Measurements from ENCODE around the gene MALT1. TPM values are rescaled to one million over a fixed set of nuclear protein-coding genes. Genes with fewer than 3 reads are reported as not detected.

Gene MALT1
- total RNA-seq, 8 experiments from 2014 or later, result 10.0 to 15.5 (median 13.7) TPM

- Histone ChIP-seq H3K4me1 (replicated peaks in 1 of 2) (no peaks in the 10 kb centered on the region), H3K27ac (no peak overlapping the region), H3K4me3 (no peak overlapping the region)
- in situ Hi-C loops (cut with MboI; ENCODE audit: low pct_unique_long_range_greater_than_20kb in 2 of 9, low sequenced_read_pairs in 9 of 9, unreplicated experiment in 9 of 9), result no loop called here
- 67 to 100% (median 90%) methylated on average over 1 to 4 of the region's 4 CpGs for WGBS, 10 experiments
- no peak for ATAC-seq (replicated peaks in 6 of 8)
Measured at GRCh38 chr18:58659691-58660090, 11.6 kb upstream of the MALT1 start.

GRCh38 chr18:58660915-58661314 lies 10.3 kb upstream of the MALT1 start:
- Histone ChIP-seq H3K4me3 (no peak overlapping the region), H3K4me1 (replicated peaks in 1 of 2) (no peaks in the 10 kb centered on the region), H3K27ac (no peak overlapping the region)
- no peak for ATAC-seq (replicated peaks in 6 of 8)
- in situ Hi-C loops (cut with MboI; ENCODE audit: low pct_unique_long_range_greater_than_20kb in 2 of 9, low sequenced_read_pairs in 9 of 9, unreplicated experiment in 9 of 9), result no loop called here
- WGBS, 10 experiments, result 75 to 99% (median 94%) methylated on average over 1 to 9 of the region's 9 CpGs; no CpG with 5 or more reads in 1 of the 10 experiments

GRCh38 chr18:58661423-58661822 lies 9.8 kb upstream of the MALT1 start:
- Histone ChIP-seq H3K27ac (no peak overlapping the region), H3K4me1 (replicated peaks in 1 of 2) (no peaks in the 10 kb centered on the region), H3K4me3 (no peak overlapping the region)
- WGBS, 10 experiments, result 57 to 100% (median 88%) methylated on average over 1 to 3 of the region's 3 CpGs; no CpG with 5 or more reads in 2 of the 10 experiments
- in situ Hi-C loops (cut with MboI; ENCODE audit: low pct_unique_long_range_greater_than_20kb in 2 of 9, low sequenced_read_pairs in 9 of 9, unreplicated experiment in 9 of 9), result no loop called here
- peak in 1 of 8 experiments; percentile 30 for ATAC-seq (replicated peaks in 6 of 8)

GRCh38 chr18:58662118-58662517 lies 9.1 kb upstream of the MALT1 start:
- peak in 2 of 8 experiments; percentile 34 to 56 for ATAC-seq (replicated peaks in 6 of 8)
- H3K4me1 ChIP-seq (replicated peaks in 1 of 2), result no peaks in the 10 kb centered on the region
- WGBS, 10 experiments, result 58 to 100% (median 88%) methylated on average over 1 to 4 of the region's 4 CpGs; no CpG with 5 or more reads in 2 of the 10 experiments
- no peak overlapping the region for H3K27ac ChIP-seq
- H3K4me3 ChIP-seq, result no peak overlapping the region
- in situ Hi-C loops (cut with MboI; ENCODE audit: low pct_unique_long_range_greater_than_20kb in 2 of 9, low sequenced_read_pairs in 9 of 9, unreplicated experiment in 9 of 9), result no loop called here

DNA sequence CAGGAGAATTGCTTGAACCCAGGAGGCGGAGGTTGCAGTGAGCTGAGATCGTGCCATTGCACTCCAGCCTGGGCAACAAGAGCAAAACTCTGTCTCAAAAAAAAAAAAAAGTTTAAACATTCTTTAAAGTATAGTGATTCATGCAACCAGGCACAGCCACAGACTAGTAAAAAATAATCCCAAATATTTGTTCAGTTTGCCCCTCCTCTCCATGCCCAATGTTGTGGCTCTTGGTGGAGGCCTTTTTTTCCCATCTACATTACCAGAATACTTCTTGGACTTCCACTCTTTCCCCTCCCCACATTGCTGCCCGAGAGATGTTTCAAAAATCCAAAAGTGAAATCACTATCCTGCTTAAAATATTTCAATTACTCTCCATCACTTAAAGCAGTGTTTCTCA lies 5.1 kb upstream of the MALT1 start:
- 14 to 100% (median 50%) methylated on average over 1 to 2 of the region's 3 CpGs; no CpG with 5 or more reads in 3 of the 10 experiments for WGBS, 10 experiments
- Histone ChIP-seq H3K4me1 (replicated peaks in 1 of 2) (no peaks in the 10 kb centered on the region), H3K4me3 (no peak overlapping the region), H3K27ac (no peak overlapping the region)
- in situ Hi-C loops (cut with MboI; ENCODE audit: low pct_unique_long_range_greater_than_20kb in 2 of 9, low sequenced_read_pairs in 9 of 9, unreplicated experiment in 9 of 9), result no loop called here
- ATAC-seq (replicated peaks in 6 of 8), result no peak

GRCh38 chr18:58668211-58668610 lies 3.1 kb upstream of the MALT1 start:
- ATAC-seq (replicated peaks in 6 of 8), result no peak
- Histone ChIP-seq H3K4me1 (replicated peaks in 1 of 2) (peaks cover 3 to 7% of the 10 kb centered on the region in 2 donors), H3K4me3 (no peak overlapping the region), H3K27ac (no peak overlapping the region)
- WGBS, 10 experiments, result 48 to 100% (median 70%) methylated on average over 1 to 2 of the region's 2 CpGs; no CpG with 5 or more reads in 1 of the 10 experiments
- in situ Hi-C loops (cut with MboI; ENCODE audit: low pct_unique_long_range_greater_than_20kb in 2 of 9, low sequenced_read_pairs in 9 of 9, unreplicated experiment in 9 of 9), result no loop called here

GRCh38 chr18:58668897-58669296 lies 2.4 kb upstream of the MALT1 start:
- ATAC-seq (replicated peaks in 6 of 8), result no peak
- in situ Hi-C loops (cut with MboI; ENCODE audit: low pct_unique_long_range_greater_than_20kb in 2 of 9, low sequenced_read_pairs in 9 of 9, unreplicated experiment in 9 of 9), result no loop called here
- peaks cover 3 to 7% of the 10 kb centered on the region in 2 donors for H3K4me1 ChIP-seq (replicated peaks in 1 of 2)
- no peak overlapping the region for H3K4me3 ChIP-seq
- no peak overlapping the region for H3K27ac ChIP-seq
- WGBS, 10 experiments, result 0 to 88% (median 63%) methylated on average over 1 to 3 of the region's 3 CpGs; no CpG with 5 or more reads in 1 of the 10 experiments

DNA sequence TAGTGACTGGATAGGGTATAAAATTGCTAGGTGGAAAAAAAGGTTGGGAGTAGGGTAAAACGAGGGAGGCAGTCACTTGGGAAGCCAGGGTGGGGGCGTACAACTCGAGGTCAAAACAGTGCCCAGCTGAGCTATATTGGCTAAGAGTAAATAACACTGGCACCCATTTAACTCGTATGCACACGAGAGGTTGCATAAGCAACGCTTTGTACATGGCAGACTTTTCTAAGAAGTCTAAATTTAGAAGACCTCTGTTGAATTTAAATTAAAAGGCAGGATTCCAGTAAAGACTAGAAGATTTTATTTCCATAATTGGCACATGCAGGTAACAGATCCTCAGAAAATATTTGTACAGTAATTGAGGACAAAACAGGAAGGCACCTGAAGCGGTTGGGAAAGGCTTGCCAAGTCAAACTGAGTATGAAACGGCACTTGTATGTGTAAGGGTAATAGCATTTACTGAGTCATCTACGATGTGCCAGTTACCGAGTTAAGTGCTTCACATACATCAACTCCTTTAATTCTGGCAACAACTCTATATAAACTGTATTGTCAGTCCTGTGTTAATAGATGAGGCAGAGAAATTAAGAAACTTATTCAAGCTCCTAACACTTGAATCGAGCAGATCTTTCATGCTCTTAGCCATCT lies 1.4 kb upstream of the MALT1 start:
- ATAC-seq (replicated peaks in 6 of 8), result no peak
- no peak overlapping the region for H3K27ac ChIP-seq
- WGBS, 10 experiments, result 50 to 97% (median 80%) methylated on average over 1 to 11 of the region's 11 CpGs
- in situ Hi-C loops (cut with MboI; ENCODE audit: low pct_unique_long_range_greater_than_20kb in 2 of 9, low sequenced_read_pairs in 9 of 9, unreplicated experiment in 9 of 9), result no loop called here
- H3K4me3 ChIP-seq, result no peak overlapping the region
- H3K4me1 ChIP-seq (replicated peaks in 1 of 2), result peaks cover 3 to 7% of the 10 kb centered on the region in 2 donors

GRCh38 chr18:58670404-58671110 lies 708 bp upstream of the MALT1 start:
- H3K4me3 ChIP-seq, result peak overlapping the region; percentile 55 to 89 (median 74)
- ATAC-seq (replicated peaks in 6 of 8), result no peak
- no peak overlapping the region for H3K27ac ChIP-seq
- peaks cover 3 to 7% of the 10 kb centered on the region in 2 donors for H3K4me1 ChIP-seq (replicated peaks in 1 of 2)
- in situ Hi-C loops (cut with MboI; ENCODE audit: low pct_unique_long_range_greater_than_20kb in 2 of 9, low sequenced_read_pairs in 9 of 9, unreplicated experiment in 9 of 9), result no loop called here
- WGBS, 10 experiments, result 18 to 75% (median 59%) methylated on average over 3 to 16 of the region's 27 CpGs; no CpG with 5 or more reads in 1 of the 10 experiments

DNA sequence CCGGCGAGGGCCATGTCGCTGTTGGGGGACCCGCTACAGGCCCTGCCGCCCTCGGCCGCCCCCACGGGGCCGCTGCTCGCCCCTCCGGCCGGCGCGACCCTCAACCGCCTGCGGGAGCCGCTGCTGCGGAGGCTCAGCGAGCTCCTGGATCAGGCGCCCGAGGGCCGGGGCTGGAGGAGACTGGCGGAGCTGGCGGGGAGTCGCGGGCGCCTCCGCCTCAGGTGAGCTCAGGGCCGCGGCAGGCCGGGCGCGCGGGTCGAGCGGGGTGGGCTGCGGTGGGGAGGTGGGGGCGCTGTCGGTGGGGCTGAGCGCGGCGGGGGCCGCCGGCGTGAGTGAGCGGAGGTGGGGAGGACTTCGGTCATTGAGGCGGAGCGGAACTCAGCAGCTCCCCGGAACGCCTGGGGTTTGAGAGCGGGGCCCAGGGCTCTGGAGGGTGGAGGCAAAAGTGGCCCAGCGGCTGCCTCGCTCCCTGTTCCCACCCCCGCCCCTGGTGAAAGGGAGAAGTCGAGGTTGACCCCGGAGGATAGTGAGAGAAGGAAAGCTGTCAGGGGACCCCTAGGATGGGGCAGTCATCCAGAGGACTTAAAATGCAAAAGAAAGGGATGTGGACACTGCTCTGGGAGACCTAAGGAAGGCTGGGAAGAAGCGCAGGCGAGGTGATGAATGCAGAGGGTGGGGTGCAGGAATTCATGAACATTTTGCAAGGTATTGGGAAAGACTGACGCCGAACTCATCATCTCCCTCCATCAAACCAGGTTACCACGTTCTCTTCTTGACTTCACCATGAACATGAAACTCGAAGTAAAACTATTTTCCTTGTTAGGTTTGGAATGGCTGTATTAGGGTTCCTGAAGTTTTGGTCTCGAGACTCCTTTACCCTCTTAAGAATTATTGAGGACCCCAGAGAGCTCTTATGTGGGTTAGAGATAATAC lies 633 bp downstream of the MALT1 start:
- Histone ChIP-seq H3K4me1 (replicated peaks in 1 of 2) (peaks cover 3 to 7% of the 10 kb centered on the region in 2 donors), H3K4me3 (peak overlapping the region; percentile 55 to 89 (median 74)), H3K27ac (peak overlapping the region; percentile 73 to 74)
- in situ Hi-C loops (cut with MboI; ENCODE audit: low pct_unique_long_range_greater_than_20kb in 2 of 9, low sequenced_read_pairs in 9 of 9, unreplicated experiment in 9 of 9), result no loop called here
- WGBS, 10 experiments, result 0 to 50% (median 10%) methylated on average over 1 to 8 of the region's 64 CpGs
- peak; percentile 59 to 77 (median 73) for ATAC-seq (replicated peaks in 6 of 8)

DNA sequence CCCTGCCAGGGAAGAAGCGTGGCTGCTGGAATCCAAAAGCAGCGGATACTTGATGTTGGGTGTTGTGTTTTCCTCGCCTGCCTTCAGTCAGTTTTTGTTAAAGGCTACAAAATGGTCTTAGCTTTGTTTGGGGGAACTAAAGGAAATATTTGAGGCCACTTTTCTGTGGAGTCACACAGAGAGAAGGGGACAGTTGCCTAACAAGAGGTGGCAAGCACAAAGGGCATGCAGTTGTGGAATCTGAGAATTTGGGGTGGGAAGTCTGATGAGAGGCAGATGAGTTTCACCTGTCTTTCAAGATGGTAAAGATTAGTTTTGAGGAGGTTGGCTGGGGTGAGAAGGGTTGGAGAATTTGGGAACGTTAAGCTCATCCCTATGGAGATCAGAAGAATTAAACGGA lies 2.9 kb downstream of the MALT1 start:
- in situ Hi-C loops (cut with MboI; ENCODE audit: low pct_unique_long_range_greater_than_20kb in 2 of 9, low sequenced_read_pairs in 9 of 9, unreplicated experiment in 9 of 9), result no loop called here
- Histone ChIP-seq H3K27ac (no peak overlapping the region), H3K4me1 (replicated peaks in 1 of 2) (peaks cover 3 to 7% of the 10 kb centered on the region in 2 donors), H3K4me3 (no peak overlapping the region)
- no peak for ATAC-seq (replicated peaks in 6 of 8)
- WGBS, 10 experiments, result 60 to 95% (median 86%) methylated on average over 1 to 5 of the region's 5 CpGs; no CpG with 5 or more reads in 2 of the 10 experiments

DNA sequence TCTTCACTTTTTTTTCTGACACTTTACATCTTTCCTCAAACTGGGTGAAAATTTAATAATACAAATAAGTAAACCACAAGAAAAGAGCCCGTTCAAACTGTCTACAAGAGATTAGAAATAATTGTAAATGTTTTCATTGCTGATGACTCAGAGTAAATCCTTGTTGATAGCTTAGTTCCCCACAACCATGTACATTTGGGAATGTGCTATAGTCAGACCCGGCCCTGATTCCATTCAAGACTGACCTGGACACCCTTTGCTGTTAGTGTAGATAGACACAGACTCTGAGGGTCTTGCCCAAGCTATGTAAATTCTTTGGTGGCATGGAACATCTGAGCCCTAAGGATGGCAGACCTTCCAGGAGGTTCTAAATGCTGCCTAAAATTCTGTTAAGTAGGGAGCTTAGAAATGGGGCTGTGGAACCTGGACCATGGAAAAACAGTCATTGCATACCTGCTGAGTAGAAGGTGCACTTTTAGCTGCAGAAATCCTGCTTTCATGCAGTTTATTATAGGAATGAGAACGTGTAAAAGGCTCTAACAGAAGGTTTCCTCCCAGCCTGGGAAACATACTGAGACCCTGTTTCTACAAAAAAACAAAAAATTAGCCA lies 3.7 kb downstream of the MALT1 start:
- peaks cover 3 to 7% of the 10 kb centered on the region in 2 donors for H3K4me1 ChIP-seq (replicated peaks in 1 of 2)
- no peak overlapping the region for H3K27ac ChIP-seq
- WGBS, 10 experiments, result 33 to 100% (median 85%) methylated on average over 1 to 3 of the region's 3 CpGs
- ATAC-seq (replicated peaks in 6 of 8), result no peak
- H3K4me3 ChIP-seq, result no peak overlapping the region
- in situ Hi-C loops (cut with MboI; ENCODE audit: low pct_unique_long_range_greater_than_20kb in 2 of 9, low sequenced_read_pairs in 9 of 9, unreplicated experiment in 9 of 9), result no loop called here

Measured in motor neuron (in vitro differentiated cells).